Measurements from ENCODE around the gene TLNRD1.

The TLNRD1 gene

GRCh38 chr15:80977627-80978036 is 23.1 kb upstream of the TLNRD1 start:
- DNase-seq (ENCODE audit: low read depth) = no peak

GRCh38 chr15:80978685-80979329 is 21.9 kb upstream of the TLNRD1 start:
- DNase-seq (ENCODE audit: low read depth) = no peak

DNA sequence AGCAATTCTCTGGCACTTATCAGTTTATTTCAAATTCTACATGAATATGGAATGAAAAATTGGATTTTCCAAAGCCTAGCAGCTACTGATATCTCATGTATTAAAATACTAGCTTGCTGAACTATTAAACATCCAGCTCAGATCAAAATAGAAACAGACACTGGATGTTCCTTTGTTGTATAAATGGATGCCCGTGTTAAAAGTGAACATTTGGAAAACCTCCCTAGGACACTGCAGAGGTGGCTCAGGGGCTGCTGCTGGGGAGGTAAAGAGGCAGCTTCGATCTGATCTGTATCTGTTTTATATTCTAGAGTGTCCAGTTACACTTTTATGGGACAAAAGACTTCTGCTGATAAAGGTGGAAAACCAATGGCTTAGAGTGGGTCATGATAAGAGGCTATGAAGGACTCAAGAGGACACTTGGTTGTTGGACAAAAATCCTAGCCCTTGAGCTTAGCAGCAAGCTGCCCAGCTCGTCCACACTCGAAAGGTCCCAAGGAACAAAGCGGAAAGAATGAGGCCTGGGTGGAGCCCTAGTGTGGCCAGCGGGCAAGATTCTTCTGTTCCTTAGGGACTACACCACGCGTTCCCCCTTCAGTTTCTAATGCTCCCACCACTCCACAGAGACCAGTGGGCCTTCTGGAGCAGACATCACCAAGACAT is 21.1 kb upstream of the TLNRD1 start:
- DNase-seq (ENCODE audit: low read depth) = no peak

- DNase-seq (ENCODE audit: low read depth) = no peak
These were observed 18.5 kb upstream of the TLNRD1 start for GRCh38 chr15:80982205-80982604.

DNA sequence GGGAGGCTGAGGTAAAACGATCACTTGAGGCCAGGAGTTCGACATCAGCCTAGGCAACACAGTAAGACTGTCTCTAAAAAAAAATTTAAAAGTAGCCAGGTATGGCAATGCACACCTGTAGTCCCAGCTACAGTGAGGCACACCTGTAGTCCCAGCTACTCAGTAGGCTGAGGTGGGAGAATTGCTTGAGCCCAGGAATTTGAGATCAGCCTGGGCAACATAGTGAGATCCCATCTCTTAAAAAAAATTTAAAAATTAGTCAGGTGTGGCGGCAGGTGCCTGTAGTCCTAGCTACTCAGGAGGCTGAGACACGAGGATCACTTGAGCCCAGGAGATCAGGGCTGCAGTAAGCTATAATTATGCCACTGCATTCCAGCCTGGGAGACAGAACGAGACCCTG is 17.9 kb upstream of the TLNRD1 start:
- DNase-seq (ENCODE audit: low read depth) = no peak

- no peak for DNase-seq (ENCODE audit: low read depth)
These were observed 15.9 kb upstream of the TLNRD1 start for GRCh38 chr15:80984856-80985255.

GRCh38 chr15:80985981-80986380 is 14.7 kb upstream of the TLNRD1 start:
- DNase-seq (ENCODE audit: low read depth) = no peak

DNA sequence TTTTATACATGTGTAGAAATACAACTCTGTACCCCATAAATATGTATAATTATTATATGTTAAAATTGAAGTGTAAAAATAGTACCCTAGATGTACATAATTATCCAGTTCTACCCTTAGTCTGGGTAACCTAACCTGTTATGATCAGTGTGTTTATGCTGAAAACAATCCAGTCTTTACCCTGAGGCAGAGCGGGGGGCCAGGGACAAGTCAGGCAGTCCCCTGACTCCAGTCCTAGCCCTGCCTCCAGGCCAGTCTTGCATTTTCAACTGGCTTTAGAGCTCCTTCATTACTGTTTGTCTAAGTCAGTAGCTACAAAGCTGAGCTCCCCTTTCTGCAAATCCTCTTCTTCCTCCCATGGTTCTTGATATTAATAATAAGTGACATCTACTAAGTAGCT is 14.2 kb upstream of the TLNRD1 start:
- no peak for DNase-seq (ENCODE audit: low read depth)

DNA sequence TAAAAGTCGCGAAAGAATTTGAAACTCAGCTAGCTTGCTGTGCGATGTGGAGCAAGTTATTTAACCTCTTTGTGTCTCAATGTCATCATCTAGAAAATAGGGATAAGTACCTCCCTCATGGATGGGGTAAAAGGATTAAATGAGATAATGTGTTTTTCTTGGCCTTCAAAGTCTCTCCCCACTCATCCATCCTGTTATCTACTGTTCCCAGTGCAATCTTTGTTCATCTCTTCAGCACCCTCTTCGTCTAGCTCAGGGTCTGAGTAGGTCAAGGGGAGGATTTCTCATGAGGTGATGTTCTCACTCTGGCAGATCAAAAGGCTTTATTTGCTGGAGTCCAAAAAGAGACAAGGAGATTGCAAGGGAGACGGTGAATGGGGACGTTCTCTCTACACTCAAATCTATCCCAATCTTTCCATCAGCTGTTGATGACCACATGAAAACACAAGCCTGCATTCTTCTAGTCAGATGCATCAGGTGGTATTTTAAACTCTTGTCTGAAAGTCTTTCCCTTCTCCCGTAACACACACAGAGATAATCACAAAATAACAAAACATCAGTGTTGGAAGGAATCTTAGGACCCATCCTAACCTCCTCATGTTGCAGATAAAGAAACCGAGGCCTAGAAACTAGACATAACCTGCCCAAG is 12.5 kb upstream of the TLNRD1 start:
- DNase-seq (ENCODE audit: low read depth) = no peak

- DNase-seq (ENCODE audit: low read depth) = no peak
These were observed 11.6 kb upstream of the TLNRD1 start for GRCh38 chr15:80989081-80989517.

GRCh38 chr15:80989518-80990478 is 10.9 kb upstream of the TLNRD1 start, which contains the start of gene MESD:
Gene MESD (minus strand): TSS chr15:80989819. CDS start chr15:80989791, 28 bp downstream.
- peak; percentile 96 for DNase-seq (ENCODE audit: low read depth)

GRCh38 chr15:80990955-80991354 is 9.8 kb upstream of the TLNRD1 start:
- DNase-seq (ENCODE audit: low read depth) = no peak

DNA sequence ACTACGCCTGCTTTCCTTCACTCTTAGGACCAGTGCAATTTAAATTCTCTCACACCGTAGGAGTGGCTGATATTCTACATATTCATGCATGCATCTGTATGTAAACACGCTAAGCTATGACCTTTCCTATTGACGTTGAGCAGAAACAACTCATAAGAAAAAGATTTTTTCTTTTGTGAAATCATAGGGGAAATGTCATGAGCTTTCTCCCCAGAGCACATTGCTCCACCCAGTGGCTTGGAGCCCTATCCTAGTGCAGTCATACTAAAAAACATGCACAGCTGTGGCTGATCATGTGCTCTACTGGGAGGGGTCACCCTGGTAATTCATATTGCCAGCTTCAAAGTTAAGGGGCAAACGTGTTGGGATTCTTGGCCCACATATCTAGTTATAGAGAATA is 9.3 kb upstream of the TLNRD1 start:
- no peak for DNase-seq (ENCODE audit: low read depth)

DNA sequence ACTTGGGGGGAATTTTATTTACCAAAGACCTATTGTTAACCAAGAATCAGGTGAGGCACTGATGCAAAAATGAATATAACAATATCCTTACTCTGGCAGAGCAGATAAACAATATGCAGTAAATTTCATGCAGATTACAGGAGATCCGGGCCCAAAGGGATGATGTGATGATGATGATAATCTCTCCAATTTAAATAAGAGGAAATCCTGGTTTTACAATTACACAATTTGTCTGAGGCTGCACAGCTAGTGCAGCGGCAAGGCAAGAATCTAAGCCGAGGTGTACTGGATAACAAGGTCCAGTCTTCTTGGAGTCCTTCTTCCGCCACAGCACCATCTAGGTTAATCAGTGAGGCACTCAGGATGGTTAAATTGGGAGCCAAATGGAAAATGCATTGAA is 8.7 kb upstream of the TLNRD1 start:
- DNase-seq (ENCODE audit: low read depth) = no peak

- DNase-seq (ENCODE audit: low read depth) = no peak
These were observed 8.3 kb upstream of the TLNRD1 start for GRCh38 chr15:80992441-80992840.

- DNase-seq (ENCODE audit: low read depth) = no peak
These were observed 4.5 kb upstream of the TLNRD1 start for GRCh38 chr15:80996247-80996646.

DNA sequence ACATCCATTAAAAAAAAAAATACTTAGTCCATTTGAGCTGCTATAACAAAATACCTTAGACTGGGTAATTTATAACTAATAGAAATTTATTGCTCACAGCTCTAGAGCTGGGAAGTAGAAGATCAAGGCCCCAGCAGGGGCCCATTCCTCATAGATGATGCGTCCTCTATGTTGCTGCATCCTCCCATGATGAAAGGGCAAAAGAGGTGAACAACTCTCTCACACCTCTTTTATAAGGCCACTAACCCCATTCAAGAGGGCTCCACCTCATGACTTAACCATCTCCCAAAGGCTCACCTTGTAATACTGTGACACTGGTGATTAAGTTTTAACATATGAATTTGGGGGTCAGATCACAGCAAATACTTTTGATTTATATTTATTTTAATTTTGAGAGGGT is 3.0 kb upstream of the TLNRD1 start:
- DNase-seq (ENCODE audit: low read depth) = no peak

- no peak for DNase-seq (ENCODE audit: low read depth)
These were observed 2.5 kb upstream of the TLNRD1 start for GRCh38 chr15:80998251-80998650.

DNA sequence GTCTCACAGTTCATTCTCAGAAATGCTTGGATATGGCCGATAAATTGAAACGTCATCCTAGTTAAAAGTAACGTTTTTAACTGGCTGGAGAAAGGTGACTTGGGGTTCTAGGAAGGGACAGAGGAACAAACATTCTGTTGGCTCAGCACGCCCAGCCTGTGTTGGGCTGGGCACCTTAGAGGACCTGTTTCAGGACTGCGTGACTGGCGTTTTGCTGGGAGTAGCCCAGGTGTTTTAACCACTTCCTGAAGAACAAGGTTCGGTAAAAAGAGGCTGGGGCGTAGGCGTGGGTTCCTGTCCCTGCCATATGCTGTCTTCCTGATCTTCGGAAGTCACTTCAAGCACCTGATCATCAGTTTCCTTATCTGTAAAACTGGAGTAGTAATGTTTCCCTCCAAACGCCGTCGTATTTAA is 1.1 kb upstream of the TLNRD1 start:
- peak; percentile 40 for DNase-seq (ENCODE audit: low read depth)

DNA sequence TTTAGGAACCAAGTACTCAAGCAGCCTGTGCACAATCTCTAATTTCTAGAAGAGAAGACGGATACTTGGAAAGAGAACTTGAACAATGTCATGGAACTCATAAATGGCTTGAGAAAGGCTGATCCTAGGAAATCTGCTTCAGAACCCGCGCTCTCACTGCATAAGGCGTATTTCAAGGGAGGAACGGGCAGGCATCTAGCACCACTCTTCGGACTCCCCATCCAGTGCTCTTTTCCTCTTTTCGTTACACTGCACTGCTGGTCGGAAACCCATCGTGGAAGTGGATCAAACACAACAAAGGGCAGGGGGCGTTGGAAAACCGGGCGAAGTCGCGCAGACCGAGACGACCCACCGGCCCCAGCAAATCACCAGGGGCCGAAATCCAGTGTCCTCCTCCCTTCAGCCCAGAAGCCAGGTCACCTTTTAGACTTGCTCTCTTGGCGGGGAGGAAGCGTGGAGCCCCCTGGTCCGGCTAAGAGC is 539 bp upstream of the TLNRD1 start:
- DNase-seq (ENCODE audit: low read depth) = no peak

GRCh38 chr15:81001152-81002008 is 657 bp downstream of the TLNRD1 start:
- no peak for DNase-seq (ENCODE audit: low read depth)

All from stimulated activated CD4-positive, alpha-beta T cell treated with anti-CD3 and anti-CD28 coated beads, Interleukin-2, amount 100 ng/mL, for 4 hours (primary cell).